MG63 (cell line): ENCODE data around the gene CLNK. TPM values are rescaled to one million over a fixed set of nuclear protein-coding genes. Genes with fewer than 3 reads are reported as not detected.

ENCODE experiments used
- DNase-seq: peaks from one replicate; pipeline ENCODE4 v3.0.0-alpha.2; 2020
- H3K27me3 ChIP-seq: fragments of 250-450 bp; sonication (Bioruptor Pico); 2 replicates; pipeline ENCODE4 v1.5.1; 2020; ENCODE audit warnings: mild to moderate bottlenecking, moderate library complexity
- H3K36me3 ChIP-seq: fragments of 250-450 bp; sonication (Bioruptor Pico); 2 replicates; pipeline ENCODE4 v1.5.1; 2020; ENCODE audit warnings: mild to moderate bottlenecking, moderate library complexity
- H3K4me3 ChIP-seq: fragments of 250-450 bp; sonication (Bioruptor Pico); 2 replicates; pipeline ENCODE4 v1.5.1; 2020; ENCODE audit warnings: mild to moderate bottlenecking, moderate library complexity
- H3K9me3 ChIP-seq: fragments of 250-450 bp; sonication (Bioruptor Pico); 2 replicates; pipeline ENCODE4 v1.5.1; 2020; ENCODE audit warnings: mild to moderate bottlenecking, moderate library complexity
- total RNA-seq: library from RNA; depleted of rRNA; stranded (reverse); fragments of >200 nt; shearing (Covaris generic); gene quantifications from 2 replicates; pipeline ENCODE4 v1.2.3, GENCODE V29; 2014; ENCODE audit warnings: low replicate concordance; rRNA removed

CLNK gene, protein sequence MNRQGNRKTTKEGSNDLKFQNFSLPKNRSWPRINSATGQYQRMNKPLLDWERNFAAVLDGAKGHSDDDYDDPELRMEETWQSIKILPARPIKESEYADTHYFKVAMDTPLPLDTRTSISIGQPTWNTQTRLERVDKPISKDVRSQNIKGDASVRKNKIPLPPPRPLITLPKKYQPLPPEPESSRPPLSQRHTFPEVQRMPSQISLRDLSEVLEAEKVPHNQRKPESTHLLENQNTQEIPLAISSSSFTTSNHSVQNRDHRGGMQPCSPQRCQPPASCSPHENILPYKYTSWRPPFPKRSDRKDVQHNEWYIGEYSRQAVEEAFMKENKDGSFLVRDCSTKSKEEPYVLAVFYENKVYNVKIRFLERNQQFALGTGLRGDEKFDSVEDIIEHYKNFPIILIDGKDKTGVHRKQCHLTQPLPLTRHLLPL
- total RNA-seq: not detected in 2 replicates

- no peak within 1 kb of the TSS for H3K4me3 ChIP-seq
- DNase-seq: no peak
- H3K36me3 ChIP-seq: no peaks in the 10 kb centered on the region
- no peaks in the 10 kb centered on the region for H3K27me3 ChIP-seq
- no peaks in the 10 kb centered on the region for H3K9me3 ChIP-seq
Measured at GRCh38 chr4:10684631-10685030, at the start of gene CLNK. Gene CLNK, minus strand, starts transcription at chr4:10684768. Its CDS starts 16,899 bp downstream, at chr4:10667869.

DNA sequence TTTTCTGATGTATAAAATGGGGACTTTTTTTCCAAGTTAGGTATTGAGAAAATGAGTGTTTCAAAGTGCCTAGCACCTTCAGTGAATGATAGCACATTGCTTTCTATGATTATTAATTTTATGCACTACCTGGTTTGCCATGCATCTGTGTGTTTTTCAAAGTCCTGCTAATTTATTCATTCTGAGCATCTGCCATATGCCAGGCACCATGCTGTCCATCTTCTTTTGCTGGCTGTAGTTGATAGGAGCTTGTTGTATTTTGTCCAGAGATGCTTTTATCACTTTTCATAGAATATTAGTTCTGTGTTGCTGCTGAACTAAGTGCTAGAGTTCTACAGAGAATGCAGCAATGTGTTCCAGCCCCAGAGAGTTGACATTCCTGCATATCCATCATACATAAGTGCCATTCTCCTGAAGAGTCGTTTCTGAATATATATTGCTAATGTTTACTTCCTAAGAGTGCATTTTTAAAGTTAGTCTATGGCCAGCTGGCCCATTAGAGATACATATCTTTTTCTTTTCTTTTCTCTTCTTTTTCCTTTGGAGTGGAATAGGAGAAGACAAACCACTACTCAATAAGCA lies 49.0 kb upstream of the CLNK start:
- DNase-seq: no peak
- Histone ChIP-seq H3K27me3 (no peaks in the 10 kb centered on the region), H3K4me3 (no peak overlapping the region), H3K36me3 (no peaks in the 10 kb centered on the region), H3K9me3 (no peaks in the 10 kb centered on the region)

DNA sequence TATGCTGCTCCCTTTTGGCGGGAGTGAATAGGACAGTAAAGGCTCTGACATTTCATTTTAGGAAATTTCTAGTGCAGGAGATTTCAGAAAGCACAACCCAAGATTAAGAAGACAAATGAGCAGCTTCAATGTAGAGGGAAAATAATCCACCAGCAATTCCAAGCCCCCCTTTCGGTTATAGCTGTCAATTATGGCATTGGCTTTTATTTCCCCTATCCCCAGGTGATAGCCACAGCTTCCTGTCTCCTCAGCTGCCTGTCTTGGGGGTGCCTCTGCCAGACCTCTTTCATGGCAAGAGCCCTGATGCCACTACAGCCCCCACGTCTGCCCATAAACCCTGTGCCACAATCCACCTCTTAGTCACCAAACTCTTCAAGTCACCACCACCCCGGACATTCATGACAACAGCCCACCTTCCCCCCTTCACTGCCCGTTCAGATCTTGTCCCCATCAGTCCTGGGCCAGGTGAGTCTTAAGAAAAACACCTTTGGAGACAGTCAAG lies 48.4 kb upstream of the CLNK start:
- no peaks in the 10 kb centered on the region for H3K27me3 ChIP-seq
- no peaks in the 10 kb centered on the region for H3K36me3 ChIP-seq
- DNase-seq: no peak
- no peaks in the 10 kb centered on the region for H3K9me3 ChIP-seq
- H3K4me3 ChIP-seq: no peak overlapping the region

- Histone ChIP-seq H3K36me3 (no peaks in the 10 kb centered on the region), H3K9me3 (no peaks in the 10 kb centered on the region), H3K4me3 (no peak overlapping the region), H3K27me3 (no peaks in the 10 kb centered on the region)
- no peak for DNase-seq
Measured at GRCh38 chr4:10732235-10732913, 47.8 kb upstream of the CLNK start.

- H3K4me3 ChIP-seq: no peak overlapping the region
- DNase-seq: no peak
- no peaks in the 10 kb centered on the region for H3K27me3 ChIP-seq
- H3K36me3 ChIP-seq: no peaks in the 10 kb centered on the region
- no peaks in the 10 kb centered on the region for H3K9me3 ChIP-seq
Measured at GRCh38 chr4:10731690-10732089, 47.1 kb upstream of the CLNK start.

- Histone ChIP-seq H3K36me3 (no peaks in the 10 kb centered on the region), H3K9me3 (no peaks in the 10 kb centered on the region), H3K27me3 (no peaks in the 10 kb centered on the region), H3K4me3 (no peak overlapping the region)
- DNase-seq: no peak
Measured at GRCh38 chr4:10731162-10731561, 46.6 kb upstream of the CLNK start.

- H3K4me3 ChIP-seq: no peak overlapping the region
- no peak for DNase-seq
- no peaks in the 10 kb centered on the region for H3K27me3 ChIP-seq
- H3K9me3 ChIP-seq: no peaks in the 10 kb centered on the region
- no peaks in the 10 kb centered on the region for H3K36me3 ChIP-seq
Measured at GRCh38 chr4:10730590-10730989, 46.0 kb upstream of the CLNK start.

DNA sequence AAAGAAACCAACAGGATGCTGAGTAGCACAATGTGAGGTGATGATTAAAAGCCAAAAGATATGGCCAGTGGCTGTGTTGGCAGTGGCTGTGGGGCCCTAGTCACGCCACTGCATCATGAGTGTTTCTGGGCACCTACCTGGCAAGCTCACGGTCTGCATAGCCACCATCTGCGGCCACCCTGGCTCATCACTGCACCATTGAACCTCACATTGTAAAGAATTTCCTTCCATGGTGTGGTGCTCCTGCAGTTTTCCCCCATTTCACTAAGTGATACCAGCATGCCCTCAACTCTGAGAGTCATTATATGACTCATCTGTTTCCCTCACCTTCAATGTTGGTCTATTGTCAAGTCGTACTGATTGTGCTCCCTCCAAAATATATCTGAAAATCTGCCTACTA lies 45.5 kb upstream of the CLNK start:
- no peaks in the 10 kb centered on the region for H3K9me3 ChIP-seq
- H3K4me3 ChIP-seq: no peak overlapping the region
- no peaks in the 10 kb centered on the region for H3K27me3 ChIP-seq
- no peaks in the 10 kb centered on the region for H3K36me3 ChIP-seq
- no peak for DNase-seq

- Histone ChIP-seq H3K27me3 (no peaks in the 10 kb centered on the region), H3K9me3 (no peaks in the 10 kb centered on the region), H3K4me3 (no peak overlapping the region), H3K36me3 (no peaks in the 10 kb centered on the region)
- DNase-seq: no peak
Measured at GRCh38 chr4:10729366-10729765, 44.8 kb upstream of the CLNK start.

DNA sequence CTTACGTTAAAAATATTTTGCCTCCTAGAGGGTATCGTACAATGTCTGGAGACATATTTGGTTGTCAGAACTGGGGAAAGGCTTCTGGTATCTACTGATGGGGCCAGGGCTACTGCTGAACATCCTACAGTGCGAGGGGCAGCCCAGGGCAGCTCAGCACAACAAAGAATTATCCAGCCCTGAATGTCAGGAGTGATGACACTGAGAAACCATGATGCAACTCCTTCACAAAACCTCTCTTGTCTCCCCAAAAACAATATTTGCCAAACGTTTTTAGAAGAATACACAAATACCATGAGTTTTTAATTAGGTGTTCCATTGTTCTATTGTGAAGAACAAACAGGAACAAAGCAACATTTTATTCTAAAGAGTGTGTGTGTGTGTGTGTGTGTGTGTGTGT lies 43.4 kb upstream of the CLNK start:
- no peak for DNase-seq
- no peak overlapping the region for H3K4me3 ChIP-seq
- no peaks in the 10 kb centered on the region for H3K36me3 ChIP-seq
- no peaks in the 10 kb centered on the region for H3K9me3 ChIP-seq
- no peaks in the 10 kb centered on the region for H3K27me3 ChIP-seq

DNA sequence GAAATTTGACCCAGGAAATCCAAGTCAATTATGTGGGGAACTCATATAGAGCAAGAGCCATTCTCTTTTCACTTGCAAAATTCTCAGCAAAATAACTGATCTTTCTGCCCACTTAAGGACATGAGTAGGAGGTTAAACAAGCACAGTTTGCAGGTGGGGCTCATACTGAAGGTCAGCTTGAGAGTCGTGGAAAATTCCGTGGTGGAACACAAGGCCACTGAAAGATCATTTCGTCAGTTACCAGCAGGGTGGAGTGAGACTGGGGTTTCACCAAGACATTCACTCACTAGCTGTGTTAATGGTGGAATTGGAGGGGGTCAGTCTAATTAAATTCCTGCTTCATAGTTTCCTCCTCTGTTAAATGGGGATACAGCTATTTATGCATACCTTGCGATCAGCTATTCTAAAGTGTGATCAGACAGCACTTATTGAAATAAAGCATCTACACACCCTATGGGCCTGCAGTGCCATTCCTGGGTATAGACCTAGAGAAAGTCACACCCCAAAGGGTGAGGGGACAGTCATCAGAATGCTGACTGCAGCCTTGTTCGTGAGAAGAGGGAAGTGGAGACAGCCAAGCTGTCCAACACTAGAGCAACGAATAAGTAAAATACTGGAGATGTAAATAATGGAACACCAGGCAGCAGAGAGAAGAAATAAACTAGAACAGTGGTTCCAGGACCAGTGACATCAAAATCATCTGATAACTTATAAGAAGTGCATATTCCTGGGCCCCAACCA lies 42.7 kb upstream of the CLNK start:
- H3K4me3 ChIP-seq: no peak overlapping the region
- no peaks in the 10 kb centered on the region for H3K9me3 ChIP-seq
- no peaks in the 10 kb centered on the region for H3K27me3 ChIP-seq
- DNase-seq: no peak
- no peaks in the 10 kb centered on the region for H3K36me3 ChIP-seq

DNA sequence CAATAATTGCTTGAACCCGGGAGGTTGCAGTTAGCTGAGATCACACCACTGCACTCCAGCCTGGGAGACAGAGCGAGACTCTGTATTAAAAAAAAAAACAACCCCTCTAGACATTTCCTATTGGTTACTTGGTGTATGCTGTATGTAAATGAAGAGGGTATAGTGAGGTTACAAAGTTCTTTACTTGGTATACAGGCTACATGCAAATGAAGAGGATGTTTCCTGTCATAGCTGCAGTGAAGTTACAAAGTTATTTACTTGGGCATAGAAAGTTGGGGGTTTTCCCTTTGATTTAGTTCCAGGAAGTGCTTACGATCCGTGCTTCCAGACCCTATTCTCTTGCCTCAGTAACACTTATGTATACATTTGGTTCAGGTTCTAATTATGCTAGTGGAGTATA lies 38.4 kb upstream of the CLNK start:
- Histone ChIP-seq H3K4me3 (no peak overlapping the region), H3K9me3 (no peaks in the 10 kb centered on the region), H3K36me3 (no peaks in the 10 kb centered on the region), H3K27me3 (no peaks in the 10 kb centered on the region)
- no peak for DNase-seq

- Histone ChIP-seq H3K4me3 (no peak overlapping the region), H3K9me3 (no peaks in the 10 kb centered on the region), H3K27me3 (no peaks in the 10 kb centered on the region), H3K36me3 (no peaks in the 10 kb centered on the region)
- no peak for DNase-seq
Measured at GRCh38 chr4:10721616-10722015, 37.0 kb upstream of the CLNK start.

DNA sequence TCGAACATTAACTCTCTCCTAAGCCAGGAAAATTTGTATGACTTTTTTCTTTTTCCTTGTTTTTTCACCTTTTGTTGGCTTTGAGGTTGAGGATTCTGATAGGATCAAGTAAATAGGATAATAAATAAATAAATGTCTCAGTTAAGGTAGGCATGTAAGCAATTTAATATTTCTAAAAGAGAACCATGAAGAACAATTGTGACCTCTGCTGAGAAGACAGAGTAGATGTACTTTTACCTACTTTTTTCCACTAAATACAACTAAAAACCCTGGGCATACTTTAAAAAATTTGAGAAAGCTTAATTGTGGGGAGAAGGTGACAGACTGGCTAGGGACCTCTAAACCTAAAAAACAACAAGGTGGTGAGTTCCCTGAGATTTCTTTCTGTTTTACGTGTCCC lies 31.6 kb upstream of the CLNK start:
- H3K4me3 ChIP-seq: no peak overlapping the region
- no peaks in the 10 kb centered on the region; the same call in 1 of the 2 replicates for H3K9me3 ChIP-seq
- no peaks in the 10 kb centered on the region for H3K36me3 ChIP-seq
- no peaks in the 10 kb centered on the region for H3K27me3 ChIP-seq
- DNase-seq: no peak

- DNase-seq: peak; percentile 39
- no peak overlapping the region for H3K4me3 ChIP-seq
- no peaks in the 10 kb centered on the region; the same call in 1 of the 2 replicates for H3K9me3 ChIP-seq
- H3K27me3 ChIP-seq: no peaks in the 10 kb centered on the region
- H3K36me3 ChIP-seq: no peaks in the 10 kb centered on the region
Measured at GRCh38 chr4:10715696-10716095, 31.1 kb upstream of the CLNK start.

- Histone ChIP-seq H3K27me3 (no peaks in the 10 kb centered on the region), H3K9me3 (no peaks in the 10 kb centered on the region; the same call in 1 of the 2 replicates), H3K4me3 (no peak overlapping the region), H3K36me3 (no peaks in the 10 kb centered on the region)
- DNase-seq: no peak
Measured at GRCh38 chr4:10715135-10715534, 30.6 kb upstream of the CLNK start.

DNA sequence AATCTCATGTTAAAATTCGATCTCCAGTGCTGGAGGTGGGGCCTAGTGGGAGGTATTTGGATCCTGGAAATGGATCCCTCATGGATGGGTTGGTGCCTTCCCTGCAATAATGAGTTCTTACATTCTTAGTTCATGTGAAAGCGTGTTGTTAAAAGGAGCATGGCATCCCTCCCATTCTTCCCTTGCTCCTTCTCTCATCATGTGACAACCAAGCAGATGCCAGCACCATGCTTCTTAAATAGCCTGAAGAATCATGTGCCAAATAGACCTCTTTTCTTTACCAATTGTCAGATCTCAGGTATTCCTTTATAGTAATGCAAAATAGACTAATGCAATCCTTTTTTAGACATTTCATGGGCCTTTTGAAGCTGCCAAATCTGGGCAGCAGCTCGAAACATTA lies 29.0 kb upstream of the CLNK start:
- no peaks in the 10 kb centered on the region; the same call in 1 of the 2 replicates for H3K9me3 ChIP-seq
- no peaks in the 10 kb centered on the region for H3K27me3 ChIP-seq
- H3K36me3 ChIP-seq: no peaks in the 10 kb centered on the region
- H3K4me3 ChIP-seq: no peak overlapping the region
- DNase-seq: no peak
